Tracheal epithelial cell (primary cell): Measurements from ENCODE around the gene HCN3. TPM values are rescaled to one million over a fixed set of nuclear protein-coding genes. Genes with fewer than 3 reads are reported as not detected.

Experiments
- total RNA-seq: library from RNA; depleted of rRNA; stranded (reverse); fragments of >200 nt; gene quantifications from 2 replicates; pipeline ENCODE4 v1.2.1, GENCODE V29; 2014

HCN3 gene
- 0.43 and 0.72 TPM in 2 replicates for total RNA-seq

GRCh38 chr1:155277070-155277901 is at the start of gene HCN3:
Gene HCN3 (plus strand): TSS chr1:155277463. CDS start chr1:155277591, 128 bp downstream.

GRCh38 chr1:155255243-155256007 is 21.8 kb upstream of the HCN3 start, which contains the start of gene ENTREP3:
Gene ENTREP3 (minus strand): TSS chr1:155255483. CDS start chr1:155254877, 606 bp downstream.

DNA sequence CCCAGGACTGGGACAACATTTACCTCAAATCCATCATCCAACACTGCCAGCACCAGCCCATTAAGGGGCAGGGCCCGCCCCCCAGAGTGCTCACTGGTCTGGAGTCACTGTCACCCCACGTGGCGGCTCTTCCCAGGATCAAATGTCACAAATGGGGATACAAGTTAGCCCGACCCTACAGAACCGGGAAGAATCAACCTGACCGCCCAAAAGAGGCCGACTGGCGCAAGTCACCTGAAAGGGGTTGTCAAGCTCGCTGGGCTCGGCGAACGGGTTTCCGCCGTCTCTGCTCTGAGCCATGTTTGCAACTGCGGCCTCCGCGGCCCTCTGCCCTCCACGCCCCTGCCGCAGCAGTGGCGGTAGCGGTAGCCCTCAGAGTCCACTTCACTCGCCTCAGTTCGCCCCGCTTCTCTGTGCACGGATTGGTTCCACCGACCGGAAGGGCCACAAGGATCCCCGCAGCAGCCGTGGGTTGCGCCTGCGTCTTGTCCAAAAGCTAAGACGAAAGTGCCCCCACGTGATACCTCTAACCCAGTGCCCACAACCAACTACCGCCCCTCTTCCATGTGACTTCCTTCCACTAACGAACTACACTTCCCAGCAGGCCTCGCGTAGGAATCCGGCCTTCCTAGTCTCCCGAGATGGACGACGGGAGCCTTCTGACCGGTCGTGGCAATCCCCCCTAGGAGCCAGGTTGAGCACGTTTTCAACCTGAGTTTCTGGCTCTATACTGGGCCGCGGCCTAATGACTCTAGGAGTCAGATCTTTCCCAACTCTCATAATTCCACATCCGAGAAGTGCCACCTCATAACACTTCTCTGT is 15.2 kb upstream of the HCN3 start, which contains the start of gene SCAMP3:
Gene SCAMP3 (minus strand): TSS at position 509 of the 822 bp plus-strand sequence. CDS start 209 bp downstream, at position 300.

DNA sequence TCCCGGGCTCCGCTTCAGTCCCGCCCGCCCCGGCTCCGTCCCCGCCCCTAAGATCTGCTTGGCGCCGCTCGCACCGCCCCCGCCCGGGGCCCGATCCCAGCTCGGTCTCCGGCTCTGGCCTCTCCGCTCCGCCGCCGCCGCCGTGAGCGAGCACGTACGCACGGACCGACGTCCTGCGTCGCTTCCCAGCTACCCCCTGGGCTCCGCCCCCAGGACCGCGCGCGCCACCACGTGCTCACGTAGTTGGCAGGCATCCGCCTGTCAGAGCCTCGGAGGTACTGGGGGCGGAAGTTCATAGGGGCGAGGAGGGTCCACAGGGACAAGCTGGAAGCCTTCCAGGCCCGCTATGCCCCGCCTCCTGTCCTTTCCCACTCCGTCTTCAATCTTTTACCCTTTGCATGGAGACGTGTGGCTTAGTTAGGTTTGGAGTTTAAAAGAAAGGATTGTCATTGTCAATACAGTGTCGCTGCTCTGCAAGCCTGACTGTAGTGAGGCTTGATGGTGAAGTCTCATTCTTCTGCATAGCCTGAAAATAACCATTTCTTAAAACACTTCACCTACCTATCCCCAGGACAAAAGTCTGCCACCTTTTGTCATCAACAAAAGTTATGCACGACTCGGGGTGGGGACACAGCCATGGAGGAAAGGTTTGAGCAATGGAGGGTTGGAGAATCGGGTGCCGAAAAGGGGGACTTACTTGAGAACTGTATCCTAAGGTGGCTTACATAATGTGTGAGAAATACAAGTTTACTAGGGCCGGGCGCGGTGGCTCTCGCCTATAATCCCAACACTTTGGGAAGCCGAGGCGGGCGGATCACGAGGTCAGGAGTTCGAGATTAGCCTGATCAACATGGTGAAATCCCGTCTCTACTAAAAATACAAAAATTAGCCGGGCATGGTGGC is 3.7 kb upstream of the HCN3 start, which contains the start of gene CLK2:
Gene CLK2 (minus strand): TSS at position 162 of the 903 bp plus-strand sequence. CDS start 2,527 bp downstream, outside the sequence.

DNA sequence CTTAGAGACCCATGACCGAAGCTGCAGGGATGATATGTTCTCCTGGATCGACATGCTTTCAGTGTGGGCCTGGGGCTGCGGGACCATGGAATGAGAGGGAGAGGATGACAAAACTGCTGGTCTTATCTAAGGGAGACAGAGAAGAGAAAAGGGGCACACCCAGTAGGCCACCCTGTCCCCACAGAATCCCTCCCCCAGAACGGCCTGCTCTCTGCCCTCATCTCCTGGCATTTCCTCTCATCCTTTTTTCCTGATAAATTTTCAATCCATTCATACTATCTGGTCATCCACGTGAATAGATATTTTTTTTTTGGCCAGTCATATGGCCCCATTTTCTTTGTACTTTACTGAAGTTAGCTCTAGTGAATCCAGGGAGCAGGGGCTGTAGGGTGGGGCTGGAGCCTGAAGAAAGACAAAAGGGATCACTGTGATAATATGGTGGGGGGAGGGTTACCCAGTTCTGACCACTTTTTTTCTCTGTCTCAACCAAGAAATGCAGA is 24.1 kb downstream of the HCN3 start, which contains the start of gene PKLR:
Gene PKLR (minus strand): TSS at position 97 of the 500 bp plus-strand sequence. CDS start 43 bp downstream, at position 54.

DNA sequence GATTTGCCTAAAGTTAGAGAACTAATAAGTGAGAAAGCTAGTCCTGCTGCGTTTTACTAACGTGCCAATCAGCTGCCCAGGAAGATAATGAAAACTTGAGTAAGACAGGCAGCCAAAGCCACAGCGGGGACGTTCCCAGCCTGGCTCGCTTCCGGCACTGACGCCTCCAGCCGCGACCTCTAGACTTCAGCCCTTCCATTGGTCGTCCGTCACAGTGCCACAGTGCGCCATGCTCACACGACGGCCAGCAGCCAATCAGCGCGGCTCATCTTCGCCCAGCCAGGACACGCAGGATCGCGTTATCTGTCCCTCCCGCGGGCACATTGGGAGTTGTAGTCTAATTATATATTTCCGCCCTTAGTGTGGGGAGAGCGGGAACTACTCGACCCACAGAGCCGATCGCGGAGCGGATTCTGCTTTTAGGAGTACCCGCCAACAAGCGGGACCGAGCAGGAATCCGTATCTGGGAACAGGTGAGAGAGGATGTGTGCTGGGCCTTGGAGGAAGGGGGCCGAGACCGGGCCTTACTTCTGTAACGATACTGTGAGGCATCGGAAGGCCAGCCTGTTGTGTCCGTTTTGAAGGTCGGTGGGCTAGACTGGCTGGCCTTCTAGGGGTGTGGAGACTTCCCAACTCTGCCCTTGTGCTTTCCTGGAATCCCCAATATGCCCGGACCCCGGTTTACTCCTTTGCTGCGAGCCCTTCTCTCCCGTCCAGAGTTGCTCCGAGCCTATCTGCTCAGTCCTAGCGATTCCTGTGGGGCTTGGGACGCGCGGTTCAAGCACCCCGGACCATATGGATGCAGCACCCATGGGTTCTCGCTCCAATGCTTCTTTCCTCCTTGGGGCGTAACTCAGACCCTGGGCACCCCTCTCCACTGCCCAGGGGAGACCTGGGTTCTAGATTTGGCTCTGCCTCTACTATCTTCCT is 31.5 kb downstream of the HCN3 start, which contains the start of gene FDPS:
Gene FDPS (plus strand): TSS at position 374 of the 930 bp plus-strand sequence. CDS start 924 bp downstream, outside the sequence.

DNA sequence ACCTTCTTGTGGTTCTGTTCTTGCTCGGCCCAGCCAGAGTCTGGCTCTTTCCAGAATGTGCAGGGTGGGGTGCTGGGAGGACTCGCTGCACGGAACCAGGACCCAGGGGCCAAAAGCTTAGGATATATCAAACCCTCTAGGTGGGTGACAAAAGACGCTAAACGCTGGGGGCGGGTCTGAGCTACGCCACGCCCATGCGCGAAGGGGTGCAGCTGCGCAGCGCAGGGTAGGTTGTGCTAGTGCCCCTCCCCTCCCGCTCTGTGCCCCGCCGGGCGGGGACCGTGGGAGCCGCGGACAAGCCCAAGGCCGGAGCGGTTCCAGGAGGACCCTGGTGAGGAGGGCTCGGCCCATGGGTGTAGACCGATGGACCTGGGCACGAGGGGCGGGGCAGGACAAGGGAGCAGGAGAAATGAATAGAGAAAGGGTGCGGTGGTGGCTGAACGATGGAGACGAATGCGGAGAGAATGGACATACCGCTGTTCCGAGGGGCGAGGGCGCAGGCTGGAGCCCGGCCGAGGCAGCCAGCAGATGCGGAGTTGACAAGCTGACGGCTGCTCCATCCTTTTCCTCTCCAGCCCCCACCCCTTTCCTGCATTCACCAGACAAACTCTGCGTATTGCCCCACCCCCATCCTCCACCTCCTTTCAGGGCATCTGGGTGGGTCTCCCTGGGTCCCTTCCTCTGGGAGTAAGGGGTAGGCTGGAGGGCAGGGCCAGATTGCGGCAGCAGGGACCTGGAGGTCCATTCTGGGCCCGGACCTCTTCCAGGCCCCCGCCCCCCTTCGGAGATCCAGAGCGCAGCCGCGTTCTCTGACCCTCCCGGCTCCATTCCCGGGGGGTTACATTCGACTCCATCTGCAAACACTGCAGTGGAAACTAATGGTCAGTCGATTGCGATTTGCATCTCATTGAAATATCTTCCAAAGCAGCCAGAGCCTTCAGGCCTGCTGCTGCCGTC is 43.7 kb downstream of the HCN3 start, which contains the start of gene RUSC1:
Gene RUSC1 (plus strand): TSS at position 234 of the 957 bp plus-strand sequence. CDS start 880 bp downstream, outside the sequence.

Other genes starting within 250 kb of the HCN3 start
- gene DCST2, start 243.7 kb upstream of the HCN3 start, total RNA-seq = 0.64 TPM in 1 of 2 replicates, not detected in the other
- 0.21 TPM in 1 of 2 replicates, not detected in the other for gene DCST1, start 243.6 kb upstream of the HCN3 start, total RNA-seq
- gene ADAM15, start 226.1 kb upstream of the HCN3 start, total RNA-seq = 257 and 285 TPM in 2 replicates
- 15.8 and 18.1 TPM in 2 replicates for gene EFNA4, start 213.7 kb upstream of the HCN3 start, total RNA-seq
- 9.9 and 12.6 TPM in 2 replicates for gene EFNA3, start 198.6 kb upstream of the HCN3 start, total RNA-seq
- gene EFNA1, start 149.6 kb upstream of the HCN3 start, total RNA-seq = 44.8 and 111 TPM in 2 replicates
- gene SLC50A1, start 141.6 kb upstream of the HCN3 start, total RNA-seq = 61.9 and 120 TPM in 2 replicates
- 7.5 and 22.9 TPM in 2 replicates for gene DPM3, start 136.9 kb upstream of the HCN3 start, total RNA-seq
- gene KRTCAP2, start 104.2 kb upstream of the HCN3 start, total RNA-seq = 96.9 and 107 TPM in 2 replicates
- gene TRIM46, start 103.6 kb upstream of the HCN3 start, total RNA-seq = 0.85 and 3.4 TPM in 2 replicates
- 12.1 and 14.7 TPM in 2 replicates for gene THBS3, start 69.6 kb upstream of the HCN3 start, total RNA-seq
- gene MTX1, start 68.8 kb upstream of the HCN3 start, total RNA-seq = 52.2 and 86.3 TPM in 2 replicates
- gene ENTREP3, start 22.0 kb upstream of the HCN3 start, total RNA-seq = 5.8 and 10.7 TPM in 2 replicates
- 30.4 and 44.5 TPM in 2 replicates for gene SCAMP3, start 15.1 kb upstream of the HCN3 start, total RNA-seq
- gene CLK2, start 4.0 kb upstream of the HCN3 start, total RNA-seq = 12.6 and 16.4 TPM in 2 replicates
- gene PKLR, start 24.0 kb downstream of the HCN3 start, total RNA-seq = 0.24 TPM in 1 of 2 replicates, not detected in the other
- 183 and 331 TPM in 2 replicates for gene FDPS, start 31.4 kb downstream of the HCN3 start, total RNA-seq
- gene RUSC1, start 43.4 kb downstream of the HCN3 start, total RNA-seq = 18.6 and 24.1 TPM in 2 replicates